Measurements from ENCODE around the gene GGTA1.

- TF ChIP-seq SIN3A (IDR thresholded peaks at IDR 0.05; ENCODE audit: borderline replicate concordance in 2 of 2, control insufficient read depth in 1 of 2, low read depth in 2 of 2, low read length in 2 of 2) (no peak), ETV5 (CRISPR knock-in tag; IDR thresholded peaks at IDR 0.05; ENCODE audit: low read depth) (no peak), EP300 (IDR thresholded peaks at IDR 0.05; ENCODE audit: low read length) (no peak), ARID3B (CRISPR knock-in tag; IDR thresholded peaks at IDR 0.05; ENCODE audit: borderline replicate concordance) (no peak)
These were observed 13.6 kb downstream of the GGTA1 start for GRCh38 chr9:121486043-121486442.
